ENCODE measurements around the gene FUT7.

FUT7 gene

GRCh38 chr9:137055385-137056364, 23.8 kb upstream of the FUT7 start:
- no peak for DNase-seq
- Histone ChIP-seq H3K36me3 (ENCODE audit: control insufficient read depth, insufficient read depth, low read length) (no peaks in the 10 kb centered on the region), H3K9me3 (ENCODE audit: control insufficient read depth, low read length) (no peaks in the 10 kb centered on the region), H3K27me3 (replicated peaks; ENCODE audit: control insufficient read depth, insufficient read depth, low read length, poor library complexity, severe bottlenecking) (peaks cover 11% of the 10 kb centered on the region), H3K4me3 (ENCODE audit: insufficient read depth, low read depth, low read length, poor library complexity, severe bottlenecking) (no peak overlapping the region), H3K27ac (ENCODE audit: insufficient read depth, low read length, poor library complexity, severe bottlenecking) (no peak overlapping the region), H3K4me1 (ENCODE audit: control insufficient read depth, insufficient read depth, low read length, poor library complexity, severe bottlenecking) (peaks cover 10% of the 10 kb centered on the region)

GRCh38 chr9:137054932-137055384, 23.1 kb upstream of the FUT7 start:
- peaks cover 15% of the 10 kb centered on the region for H3K27me3 ChIP-seq (replicated peaks; ENCODE audit: control insufficient read depth, insufficient read depth, low read length, poor library complexity, severe bottlenecking)
- no peaks in the 10 kb centered on the region for H3K9me3 ChIP-seq (ENCODE audit: control insufficient read depth, low read length)
- peaks cover 10% of the 10 kb centered on the region for H3K4me1 ChIP-seq (ENCODE audit: control insufficient read depth, insufficient read depth, low read length, poor library complexity, severe bottlenecking)
- H3K27ac ChIP-seq (ENCODE audit: insufficient read depth, low read length, poor library complexity, severe bottlenecking), result no peak overlapping the region
- no peaks in the 10 kb centered on the region for H3K36me3 ChIP-seq (ENCODE audit: control insufficient read depth, insufficient read depth, low read length)
- DNase-seq, result no peak
- H3K4me3 ChIP-seq (ENCODE audit: insufficient read depth, low read depth, low read length, poor library complexity, severe bottlenecking), result no peak overlapping the region

GRCh38 chr9:137053944-137054931, 22.4 kb upstream of the FUT7 start, which contains the start of gene ENTPD2:
Gene ENTPD2, minus strand, starts transcription at chr9:137054061. Its CDS starts 64 bp downstream, at chr9:137053997.
- Histone ChIP-seq H3K9me3 (ENCODE audit: control insufficient read depth, low read length) (no peaks in the 10 kb centered on the region), H3K27me3 (replicated peaks; ENCODE audit: control insufficient read depth, insufficient read depth, low read length, poor library complexity, severe bottlenecking) (peaks cover 23% of the 10 kb centered on the region), H3K4me3 (ENCODE audit: insufficient read depth, low read depth, low read length, poor library complexity, severe bottlenecking) (peak within 1 kb of the TSS; percentile 37), H3K27ac (ENCODE audit: insufficient read depth, low read length, poor library complexity, severe bottlenecking) (no peak within 1 kb of the TSS), H3K36me3 (ENCODE audit: control insufficient read depth, insufficient read depth, low read length) (no peaks in the 10 kb centered on the region), H3K4me1 (ENCODE audit: control insufficient read depth, insufficient read depth, low read length, poor library complexity, severe bottlenecking) (peaks cover 10% of the 10 kb centered on the region)
- DNase-seq, result peak; percentile 28 to 48 (median 38)

GRCh38 chr9:137052998-137053943, 21.4 kb upstream of the FUT7 start:
- DNase-seq, result no peak
- H3K36me3 ChIP-seq (ENCODE audit: control insufficient read depth, insufficient read depth, low read length), result no peaks in the 10 kb centered on the region
- no peaks in the 10 kb centered on the region for H3K9me3 ChIP-seq (ENCODE audit: control insufficient read depth, low read length)
- no peak overlapping the region for H3K27ac ChIP-seq (ENCODE audit: insufficient read depth, low read length, poor library complexity, severe bottlenecking)
- peak overlapping the region; percentile 37 for H3K4me3 ChIP-seq (ENCODE audit: insufficient read depth, low read depth, low read length, poor library complexity, severe bottlenecking)
- peaks cover 30% of the 10 kb centered on the region for H3K27me3 ChIP-seq (replicated peaks; ENCODE audit: control insufficient read depth, insufficient read depth, low read length, poor library complexity, severe bottlenecking)
- H3K4me1 ChIP-seq (ENCODE audit: control insufficient read depth, insufficient read depth, low read length, poor library complexity, severe bottlenecking), result peaks cover 10% of the 10 kb centered on the region

- Histone ChIP-seq H3K27ac (ENCODE audit: insufficient read depth, low read length, poor library complexity, severe bottlenecking) (no peak overlapping the region), H3K27me3 (replicated peaks; ENCODE audit: control insufficient read depth, insufficient read depth, low read length, poor library complexity, severe bottlenecking) (peaks cover 39% of the 10 kb centered on the region)
Observed at GRCh38 chr9:137052293-137052692, 20.4 kb upstream of the FUT7 start.

GRCh38 chr9:137051145-137051724, 19.3 kb upstream of the FUT7 start:
- Histone ChIP-seq H3K4me1 (ENCODE audit: control insufficient read depth, insufficient read depth, low read length, poor library complexity, severe bottlenecking) (peaks cover 12% of the 10 kb centered on the region), H3K4me3 (ENCODE audit: insufficient read depth, low read depth, low read length, poor library complexity, severe bottlenecking) (no peak overlapping the region), H3K27ac (ENCODE audit: insufficient read depth, low read length, poor library complexity, severe bottlenecking) (no peak overlapping the region), H3K27me3 (replicated peaks; ENCODE audit: control insufficient read depth, insufficient read depth, low read length, poor library complexity, severe bottlenecking) (peaks cover 47% of the 10 kb centered on the region), H3K36me3 (ENCODE audit: control insufficient read depth, insufficient read depth, low read length) (no peaks in the 10 kb centered on the region), H3K9me3 (ENCODE audit: control insufficient read depth, low read length) (no peaks in the 10 kb centered on the region)
- no peak for DNase-seq

More at GRCh38 chr9:137052293-137052692, 20.4 kb upstream of the FUT7 start:
- H3K36me3 ChIP-seq (ENCODE audit: control insufficient read depth, insufficient read depth, low read length), result no peaks in the 10 kb centered on the region
- H3K4me3 ChIP-seq (ENCODE audit: insufficient read depth, low read depth, low read length, poor library complexity, severe bottlenecking), result no peak overlapping the region
- H3K9me3 ChIP-seq (ENCODE audit: control insufficient read depth, low read length), result no peaks in the 10 kb centered on the region
- H3K4me1 ChIP-seq (ENCODE audit: control insufficient read depth, insufficient read depth, low read length, poor library complexity, severe bottlenecking), result peaks cover 10% of the 10 kb centered on the region
- no peak for DNase-seq

GRCh38 chr9:137050570-137050969, 18.7 kb upstream of the FUT7 start:
- Histone ChIP-seq H3K27me3 (replicated peaks; ENCODE audit: control insufficient read depth, insufficient read depth, low read length, poor library complexity, severe bottlenecking) (peaks cover 52% of the 10 kb centered on the region), H3K9me3 (ENCODE audit: control insufficient read depth, low read length) (no peaks in the 10 kb centered on the region), H3K36me3 (ENCODE audit: control insufficient read depth, insufficient read depth, low read length) (no peaks in the 10 kb centered on the region), H3K27ac (ENCODE audit: insufficient read depth, low read length, poor library complexity, severe bottlenecking) (no peak overlapping the region), H3K4me1 (ENCODE audit: control insufficient read depth, insufficient read depth, low read length, poor library complexity, severe bottlenecking) (peaks cover 14% of the 10 kb centered on the region), H3K4me3 (ENCODE audit: insufficient read depth, low read depth, low read length, poor library complexity, severe bottlenecking) (no peak overlapping the region)
- DNase-seq, result no peak

GRCh38 chr9:137049544-137050449, 17.9 kb upstream of the FUT7 start:
- peak in 1 of 3 donors; percentile 44 for DNase-seq
- Histone ChIP-seq H3K27ac (ENCODE audit: insufficient read depth, low read length, poor library complexity, severe bottlenecking) (no peak overlapping the region), H3K36me3 (ENCODE audit: control insufficient read depth, insufficient read depth, low read length) (no peaks in the 10 kb centered on the region), H3K4me3 (ENCODE audit: insufficient read depth, low read depth, low read length, poor library complexity, severe bottlenecking) (no peak overlapping the region), H3K27me3 (replicated peaks; ENCODE audit: control insufficient read depth, insufficient read depth, low read length, poor library complexity, severe bottlenecking) (peaks cover 56% of the 10 kb centered on the region), H3K4me1 (ENCODE audit: control insufficient read depth, insufficient read depth, low read length, poor library complexity, severe bottlenecking) (peaks cover 20% of the 10 kb centered on the region), H3K9me3 (ENCODE audit: control insufficient read depth, low read length) (no peaks in the 10 kb centered on the region)

All from effector memory CD4-positive, alpha-beta T cell (primary cell).